ENCODE results near the gene SMURF2.

- TF ChIP-seq, protein P1, sequence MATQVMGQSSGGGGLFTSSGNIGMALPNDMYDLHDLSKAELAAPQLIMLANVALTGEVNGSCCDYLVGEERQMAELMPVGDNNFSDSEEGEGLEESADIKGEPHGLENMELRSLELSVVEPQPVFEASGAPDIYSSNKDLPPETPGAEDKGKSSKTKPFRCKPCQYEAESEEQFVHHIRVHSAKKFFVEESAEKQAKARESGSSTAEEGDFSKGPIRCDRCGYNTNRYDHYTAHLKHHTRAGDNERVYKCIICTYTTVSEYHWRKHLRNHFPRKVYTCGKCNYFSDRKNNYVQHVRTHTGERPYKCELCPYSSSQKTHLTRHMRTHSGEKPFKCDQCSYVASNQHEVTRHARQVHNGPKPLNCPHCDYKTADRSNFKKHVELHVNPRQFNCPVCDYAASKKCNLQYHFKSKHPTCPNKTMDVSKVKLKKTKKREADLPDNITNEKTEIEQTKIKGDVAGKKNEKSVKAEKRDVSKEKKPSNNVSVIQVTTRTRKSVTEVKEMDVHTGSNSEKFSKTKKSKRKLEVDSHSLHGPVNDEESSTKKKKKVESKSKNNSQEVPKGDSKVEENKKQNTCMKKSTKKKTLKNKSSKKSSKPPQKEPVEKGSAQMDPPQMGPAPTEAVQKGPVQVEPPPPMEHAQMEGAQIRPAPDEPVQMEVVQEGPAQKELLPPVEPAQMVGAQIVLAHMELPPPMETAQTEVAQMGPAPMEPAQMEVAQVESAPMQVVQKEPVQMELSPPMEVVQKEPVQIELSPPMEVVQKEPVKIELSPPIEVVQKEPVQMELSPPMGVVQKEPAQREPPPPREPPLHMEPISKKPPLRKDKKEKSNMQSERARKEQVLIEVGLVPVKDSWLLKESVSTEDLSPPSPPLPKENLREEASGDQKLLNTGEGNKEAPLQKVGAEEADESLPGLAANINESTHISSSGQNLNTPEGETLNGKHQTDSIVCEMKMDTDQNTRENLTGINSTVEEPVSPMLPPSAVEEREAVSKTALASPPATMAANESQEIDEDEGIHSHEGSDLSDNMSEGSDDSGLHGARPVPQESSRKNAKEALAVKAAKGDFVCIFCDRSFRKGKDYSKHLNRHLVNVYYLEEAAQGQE (IDR thresholded peaks at IDR 0.05; ENCODE audit: insufficient read depth in 1 of 2, low read depth in 2 of 2, low read length in 2 of 2), result no peak
- no peak for TF ChIP-seq TAF1 (IDR thresholded peaks at IDR 0.05; ENCODE audit: borderline replicate concordance, insufficient read depth, low read length)
These were observed 35.3 kb downstream of the SMURF2 start for GRCh38 chr17:64626827-64627226.
